ENCODE measurements around the gene GHSR.

- no peak for TF ChIP-seq EP300 (IDR thresholded peaks at IDR 0.05)
- TF ChIP-seq, protein P1, sequence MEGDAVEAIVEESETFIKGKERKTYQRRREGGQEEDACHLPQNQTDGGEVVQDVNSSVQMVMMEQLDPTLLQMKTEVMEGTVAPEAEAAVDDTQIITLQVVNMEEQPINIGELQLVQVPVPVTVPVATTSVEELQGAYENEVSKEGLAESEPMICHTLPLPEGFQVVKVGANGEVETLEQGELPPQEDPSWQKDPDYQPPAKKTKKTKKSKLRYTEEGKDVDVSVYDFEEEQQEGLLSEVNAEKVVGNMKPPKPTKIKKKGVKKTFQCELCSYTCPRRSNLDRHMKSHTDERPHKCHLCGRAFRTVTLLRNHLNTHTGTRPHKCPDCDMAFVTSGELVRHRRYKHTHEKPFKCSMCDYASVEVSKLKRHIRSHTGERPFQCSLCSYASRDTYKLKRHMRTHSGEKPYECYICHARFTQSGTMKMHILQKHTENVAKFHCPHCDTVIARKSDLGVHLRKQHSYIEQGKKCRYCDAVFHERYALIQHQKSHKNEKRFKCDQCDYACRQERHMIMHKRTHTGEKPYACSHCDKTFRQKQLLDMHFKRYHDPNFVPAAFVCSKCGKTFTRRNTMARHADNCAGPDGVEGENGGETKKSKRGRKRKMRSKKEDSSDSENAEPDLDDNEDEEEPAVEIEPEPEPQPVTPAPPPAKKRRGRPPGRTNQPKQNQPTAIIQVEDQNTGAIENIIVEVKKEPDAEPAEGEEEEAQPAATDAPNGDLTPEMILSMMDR (IDR thresholded peaks at IDR 0.05) = no peak
- TF ChIP-seq POLR2AphosphoS5 (IDR thresholded peaks at IDR 0.05) = no peak
Observed at GRCh38 chr3:172442606-172443005, 5.7 kb downstream of the GHSR start.

Measured in upper lobe of left lung (tissue), 4 donors.